GM19025 (cell line): Measurements from ENCODE around the gene IGF2BP1.
"Not testable (repeated sequence)": the region's sequence is repeated elsewhere in the genome, so short reads cannot be mapped to it uniquely, and the experiment has no call there.

Source experiments
- ATAC-seq: cut with Tn5 transposase; IDR thresholded peaks from one replicate; pipeline ENCODE4 v1.9.1; 2021; ENCODE audit warnings: mild to moderate bottlenecking, low read depth, moderate library complexity; ENCODE audit not compliant: unreplicated experiment

IGF2BP1 gene

GRCh38 chr17:49049265-49049664 is 52.1 kb downstream of the IGF2BP1 start:
- ATAC-seq, result no peak

GRCh38 chr17:49050611-49051010 is 53.4 kb downstream of the IGF2BP1 start:
- no peak for ATAC-seq

GRCh38 chr17:49051269-49051668 is 54.1 kb downstream of the IGF2BP1 start:
- no peak for ATAC-seq

- ATAC-seq, result no peak
These were observed 56.1 kb downstream of the IGF2BP1 start for GRCh38 chr17:49053171-49053829.

GRCh38 chr17:49054342-49055092 is 57.3 kb downstream of the IGF2BP1 start:
- no peak for ATAC-seq

- no peak for ATAC-seq
These were observed 58.2 kb downstream of the IGF2BP1 start for GRCh38 chr17:49055181-49055927.

- ATAC-seq, result no peak
These were observed 64.3 kb downstream of the IGF2BP1 start for GRCh38 chr17:49061524-49061943.

GRCh38 chr17:49063652-49064051 is 66.5 kb downstream of the IGF2BP1 start:
- ATAC-seq, result no peak

GRCh38 chr17:49067163-49067562 is 70.0 kb downstream of the IGF2BP1 start:
- ATAC-seq, result no peak

- no peak for ATAC-seq
These were observed 72.5 kb downstream of the IGF2BP1 start for GRCh38 chr17:49069585-49070273.

- no peak for ATAC-seq
These were observed 73.9 kb downstream of the IGF2BP1 start for GRCh38 chr17:49071106-49071505.

GRCh38 chr17:49074851-49075540 is 77.8 kb downstream of the IGF2BP1 start:
- ATAC-seq, result no peak

- ATAC-seq, result no peak
These were observed 79.6 kb downstream of the IGF2BP1 start for GRCh38 chr17:49076573-49077384.

GRCh38 chr17:49078248-49078647 is 81.1 kb downstream of the IGF2BP1 start:
- no peak for ATAC-seq

- no peak for ATAC-seq
These were observed 82.9 kb downstream of the IGF2BP1 start for GRCh38 chr17:49079840-49080663.

GRCh38 chr17:49082231-49082630 is 85.0 kb downstream of the IGF2BP1 start:
- ATAC-seq, result no peak

- ATAC-seq, result not testable (repeated sequence)
These were observed 87.9 kb downstream of the IGF2BP1 start for GRCh38 chr17:49085046-49085445.

GRCh38 chr17:49085565-49086315 is 88.6 kb downstream of the IGF2BP1 start:
- no peak for ATAC-seq
